Measurements from ENCODE around the gene GJE1. TPM values are rescaled to one million over a fixed set of nuclear protein-coding genes. Genes with fewer than 3 reads are reported as not detected.
A peak's percentile ranks its signal among the peaks of the same experiment; 100 is the strongest.
"Not testable (repeated sequence)": the region's sequence is repeated elsewhere in the genome, so short reads cannot be mapped to it uniquely, and the experiment has no call there.

GJE1 gene
- not detected in 2 replicates for polyA plus RNA-seq (2013)

GRCh38 chr6:142132625-142133024 lies at the start of gene GJE1:
GJE1 (plus strand) TSS chr6:142132925; CDS start chr6:142133159, 234 bp downstream.
- Histone ChIP-seq H2AFZ (ENCODE audit: insufficient read depth, low read length, poor library complexity) (no peak within 1 kb of the TSS), H3K27me3 (ENCODE audit: insufficient read depth, low read length) (no peaks in the 10 kb centered on the region), H3K4ac (ENCODE audit: low read depth, low read length) (no peak within 1 kb of the TSS), H3K79me1 (ENCODE audit: low read length) (no peaks in the 10 kb centered on the region), H3K23ac (ENCODE audit: low read length) (no peak within 1 kb of the TSS), H3K18ac (ENCODE audit: low read length) (no peak within 1 kb of the TSS), H3K9me3 (ENCODE audit: insufficient read depth, low read depth, low read length) (no peaks in the 10 kb centered on the region), H2BK5ac (ENCODE audit: low read depth, low read length, poor library complexity) (no peak within 1 kb of the TSS), H3K4me1 (ENCODE audit: control insufficient read depth in 1 of 2, insufficient read depth in 2 of 2, low read length in 2 of 2) (no peaks in the 10 kb centered on the region), H2BK120ac (ENCODE audit: insufficient read depth, low read length, poor library complexity) (no peak within 1 kb of the TSS), H2BK12ac (ENCODE audit: low read length) (no peak within 1 kb of the TSS), H4K8ac (ENCODE audit: low read depth, low read length) (no peak within 1 kb of the TSS), H3K9ac (ENCODE audit: low read length) (no peak within 1 kb of the TSS), H3K36me3 (ENCODE audit: control insufficient read depth in 1 of 2, insufficient read depth in 2 of 2, low read length in 2 of 2) (no peaks in the 10 kb centered on the region), H3K4me3 (ENCODE audit: low read depth, low read length) (no peak within 1 kb of the TSS), H2AK5ac (ENCODE audit: low read length) (no peak within 1 kb of the TSS), H3K4me2 (ENCODE audit: low read length) (no peak within 1 kb of the TSS), H3K14ac (ENCODE audit: low read length) (no peak within 1 kb of the TSS), H3K27ac (ENCODE audit: low read depth, low read length) (no peak within 1 kb of the TSS), H3K79me2 (ENCODE audit: control insufficient read depth, insufficient read depth, low read length, poor library complexity) (no peaks in the 10 kb centered on the region), H4K12ac (ENCODE audit: low read depth, low read length) (no peak within 1 kb of the TSS), H4K91ac (ENCODE audit: low read depth, low read length) (no peak within 1 kb of the TSS)
- WGBS (ENCODE audit: extremely low coverage, insufficient coverage, insufficient read length) = no CpG with 5 or more reads among the region's 1 CpG
- DNase-seq = no peak

- no peak overlapping the region for H4K8ac ChIP-seq (ENCODE audit: low read depth, low read length)
- no peak overlapping the region for H3K4ac ChIP-seq (ENCODE audit: low read depth, low read length)
- H2BK5ac ChIP-seq (ENCODE audit: low read depth, low read length, poor library complexity) = no peak overlapping the region
- H3K4me2 ChIP-seq (ENCODE audit: low read length) = no peak overlapping the region
- H2AFZ ChIP-seq (ENCODE audit: insufficient read depth, low read length, poor library complexity) = no peak overlapping the region
- no peaks in the 10 kb centered on the region for H3K36me3 ChIP-seq (ENCODE audit: control insufficient read depth in 1 of 2, insufficient read depth in 2 of 2, low read length in 2 of 2)
- no peak overlapping the region for H2BK12ac ChIP-seq (ENCODE audit: low read length)
- no peak overlapping the region for H3K4me3 ChIP-seq (ENCODE audit: low read depth, low read length)
- H3K18ac ChIP-seq (ENCODE audit: low read length) = no peak overlapping the region
- no peak overlapping the region for H3K23ac ChIP-seq (ENCODE audit: low read length)
- no CpG with 5 or more reads among the region's 49 CpGs for WGBS (ENCODE audit: extremely low coverage, insufficient coverage, insufficient read length)
- H3K27me3 ChIP-seq (ENCODE audit: insufficient read depth, low read length) = no peaks in the 10 kb centered on the region
- H3K9me3 ChIP-seq (ENCODE audit: insufficient read depth, low read depth, low read length) = no peaks in the 10 kb centered on the region
- H3K79me2 ChIP-seq (ENCODE audit: control insufficient read depth, insufficient read depth, low read length, poor library complexity) = no peaks in the 10 kb centered on the region
- H3K79me1 ChIP-seq (ENCODE audit: low read length) = no peaks in the 10 kb centered on the region
- no peak overlapping the region for H4K12ac ChIP-seq (ENCODE audit: low read depth, low read length)
- H3K14ac ChIP-seq (ENCODE audit: low read length) = no peak overlapping the region
- no peak overlapping the region for H3K9ac ChIP-seq (ENCODE audit: low read length)
- no peak overlapping the region for H3K27ac ChIP-seq (ENCODE audit: low read depth, low read length)
- DNase-seq = no peak
- H4K91ac ChIP-seq (ENCODE audit: low read depth, low read length) = no peak overlapping the region
- H2AK5ac ChIP-seq (ENCODE audit: low read length) = no peak overlapping the region
- no peak overlapping the region for H2BK120ac ChIP-seq (ENCODE audit: insufficient read depth, low read length, poor library complexity)
- H3K4me1 ChIP-seq (ENCODE audit: control insufficient read depth in 1 of 2, insufficient read depth in 2 of 2, low read length in 2 of 2) = peaks cover 0 to 2% of the 10 kb centered on the region in 2 experiments
Observed at GRCh38 chr6:142087950-142088857, 44.5 kb upstream of the GJE1 start.

GRCh38 chr6:142088858-142089216 lies 43.9 kb upstream of the GJE1 start:
- no peak overlapping the region for H3K14ac ChIP-seq (ENCODE audit: low read length)
- H3K4ac ChIP-seq (ENCODE audit: low read depth, low read length) = no peak overlapping the region
- no peaks in the 10 kb centered on the region for H3K27me3 ChIP-seq (ENCODE audit: insufficient read depth, low read length)
- no peaks in the 10 kb centered on the region for H3K79me2 ChIP-seq (ENCODE audit: control insufficient read depth, insufficient read depth, low read length, poor library complexity)
- H3K79me1 ChIP-seq (ENCODE audit: low read length) = no peaks in the 10 kb centered on the region
- no peak overlapping the region for H2BK5ac ChIP-seq (ENCODE audit: low read depth, low read length, poor library complexity)
- H3K18ac ChIP-seq (ENCODE audit: low read length) = no peak overlapping the region
- no peak overlapping the region for H3K9ac ChIP-seq (ENCODE audit: low read length)
- no peak overlapping the region for H3K27ac ChIP-seq (ENCODE audit: low read depth, low read length)
- H3K4me1 ChIP-seq (ENCODE audit: control insufficient read depth in 1 of 2, insufficient read depth in 2 of 2, low read length in 2 of 2) = peaks cover 0 to 2% of the 10 kb centered on the region in 2 experiments
- peak; percentile 40 to 56 for DNase-seq
- no peak overlapping the region for H3K4me3 ChIP-seq (ENCODE audit: low read depth, low read length)
- H2BK12ac ChIP-seq (ENCODE audit: low read length) = no peak overlapping the region
- no peak overlapping the region for H4K91ac ChIP-seq (ENCODE audit: low read depth, low read length)
- H4K12ac ChIP-seq (ENCODE audit: low read depth, low read length) = no peak overlapping the region
- no peak overlapping the region for H2BK120ac ChIP-seq (ENCODE audit: insufficient read depth, low read length, poor library complexity)
- H2AK5ac ChIP-seq (ENCODE audit: low read length) = no peak overlapping the region
- H2AFZ ChIP-seq (ENCODE audit: insufficient read depth, low read length, poor library complexity) = no peak overlapping the region
- no peak overlapping the region for H3K23ac ChIP-seq (ENCODE audit: low read length)
- H3K4me2 ChIP-seq (ENCODE audit: low read length) = no peak overlapping the region
- no CpG with 5 or more reads among the region's 14 CpGs for WGBS (ENCODE audit: extremely low coverage, insufficient coverage, insufficient read length)
- H3K36me3 ChIP-seq (ENCODE audit: control insufficient read depth in 1 of 2, insufficient read depth in 2 of 2, low read length in 2 of 2) = no peaks in the 10 kb centered on the region
- H4K8ac ChIP-seq (ENCODE audit: low read depth, low read length) = no peak overlapping the region
- no peaks in the 10 kb centered on the region for H3K9me3 ChIP-seq (ENCODE audit: insufficient read depth, low read depth, low read length)

GRCh38 chr6:142104820-142105219 lies 27.9 kb upstream of the GJE1 start:
- not testable (repeated sequence) for H3K4me1 ChIP-seq (ENCODE audit: control insufficient read depth in 1 of 2, insufficient read depth in 2 of 2, low read length in 2 of 2); H3K79me2 ChIP-seq (ENCODE audit: control insufficient read depth, insufficient read depth, low read length, poor library complexity); H2AK5ac ChIP-seq (ENCODE audit: low read length); H3K27me3 ChIP-seq (ENCODE audit: insufficient read depth, low read length); H2BK5ac ChIP-seq (ENCODE audit: low read depth, low read length, poor library complexity); H4K12ac ChIP-seq (ENCODE audit: low read depth, low read length); H3K23ac ChIP-seq (ENCODE audit: low read length); DNase-seq; H4K91ac ChIP-seq (ENCODE audit: low read depth, low read length); H3K9me3 ChIP-seq (ENCODE audit: insufficient read depth, low read depth, low read length); H3K27ac ChIP-seq (ENCODE audit: low read depth, low read length); H2AFZ ChIP-seq (ENCODE audit: insufficient read depth, low read length, poor library complexity); H3K36me3 ChIP-seq (ENCODE audit: control insufficient read depth in 1 of 2, insufficient read depth in 2 of 2, low read length in 2 of 2); H3K18ac ChIP-seq (ENCODE audit: low read length); H4K8ac ChIP-seq (ENCODE audit: low read depth, low read length); H3K4ac ChIP-seq (ENCODE audit: low read depth, low read length); H3K79me1 ChIP-seq (ENCODE audit: low read length); H3K4me3 ChIP-seq (ENCODE audit: low read depth, low read length); H2BK12ac ChIP-seq (ENCODE audit: low read length); H3K9ac ChIP-seq (ENCODE audit: low read length); H2BK120ac ChIP-seq (ENCODE audit: insufficient read depth, low read length, poor library complexity); H3K14ac ChIP-seq (ENCODE audit: low read length); H3K4me2 ChIP-seq (ENCODE audit: low read length)
- no CpG with 5 or more reads among the region's 5 CpGs for WGBS (ENCODE audit: extremely low coverage, insufficient coverage, insufficient read length)
